Right cardiac atrium (tissue), 5 donors: ENCODE measurements around the gene DYDC1. TPM values are rescaled to one million over a fixed set of nuclear protein-coding genes. Genes with fewer than 3 reads are reported as not detected.

Experiments used
- ATAC-seq, 2 donors: fragments of 200-7000 bp; cut with Tn5 transposase; one replicate each; pipeline versions ENCODE4 v1.8.0 to v1.9.1; 2020; ENCODE audit warnings: moderate library complexity in 2 of 2, mild to moderate bottlenecking in 1 of 2
- DNase-seq, 3 donors: peaks; one replicate each; pipeline ENCODE4 v3.0.0-alpha.2; 2020
- H3K27ac ChIP-seq: one replicate; pipeline ENCODE4 v1.5.1; 2013; ENCODE audit warnings: mild to moderate bottlenecking, low read length, control low read depth, moderate library complexity
- H3K27me3 ChIP-seq: one replicate; pipeline ENCODE4 v1.6.1; 2013; ENCODE audit not compliant: control insufficient read depth, insufficient read depth
- H3K4me1 ChIP-seq: one replicate; pipeline ENCODE4 v1.6.1; 2013; ENCODE audit warnings: low read length; ENCODE audit not compliant: control insufficient read depth, insufficient read depth
- H3K4me3 ChIP-seq: one replicate; pipeline ENCODE4 v1.5.1; 2013; ENCODE audit warnings: low read length, control low read depth
- H3K9me3 ChIP-seq: one replicate; pipeline ENCODE4 v1.6.1; 2013; ENCODE audit warnings: low read length; ENCODE audit not compliant: control insufficient read depth
- WGBS: extraction: QIAGEN DNeasy Blood & Tissue Kit; methylation state at CpG from one replicate; pipeline ENCODE4 v1.1.7; 2013; 5-methylcytosine and 5-hydroxymethylcytosine counted together
- intact Hi-C, 4 donors: fragments of 100-400 bp; cut with DNase I; formaldehyde crosslinking; loops; one replicate each; pipeline versions ENCODE4 v1.11.0 to v1.14.0; 2022 to 2023
- long read RNA-seq, 4 donors: library from polyadenylated mRNA; unstranded; transcript quantifications; one replicate each; pipeline ENCODE4 v2.0.0, GENCODE V29; 2020 to 2021
- polyA plus RNA-seq: library from polyadenylated mRNA; stranded (reverse); fragments of 200-250 nt; gene quantifications from one replicate; pipeline ENCODE4 v1.2.3, GENCODE V29; 2013
- total RNA-seq, 4 donors: library from RNA; stranded (reverse); fragmentation: NEBNext Ultra II Directional; extraction: Animal tissue kit (Norgen Biotek cat#: 25700); gene quantifications; one replicate each; pipeline ENCODE4 v1.2.1, GENCODE V29; 2021
- donor health status: healthy with polysubstance abuse.
- donor health status: DM: no; HTN: yes; CAD: no.
- donor health status: DM: no; HTN: no; CAD: no.
- donor health status: DM: no; HTN: yes; CAD: no; lungs with severe emphysema.
- donor health status: DM: yes; HTN: yes; CAD: no.

Gene DYDC1
- total RNA-seq, result not detected
- not detected for polyA plus RNA-seq
- long read RNA-seq, donor 1, result 0 reads
- long read RNA-seq, donor 2, result 0 reads
- long read RNA-seq, donor 3, result 0 reads
- long read RNA-seq, donor 4, result 0 reads

DNA sequence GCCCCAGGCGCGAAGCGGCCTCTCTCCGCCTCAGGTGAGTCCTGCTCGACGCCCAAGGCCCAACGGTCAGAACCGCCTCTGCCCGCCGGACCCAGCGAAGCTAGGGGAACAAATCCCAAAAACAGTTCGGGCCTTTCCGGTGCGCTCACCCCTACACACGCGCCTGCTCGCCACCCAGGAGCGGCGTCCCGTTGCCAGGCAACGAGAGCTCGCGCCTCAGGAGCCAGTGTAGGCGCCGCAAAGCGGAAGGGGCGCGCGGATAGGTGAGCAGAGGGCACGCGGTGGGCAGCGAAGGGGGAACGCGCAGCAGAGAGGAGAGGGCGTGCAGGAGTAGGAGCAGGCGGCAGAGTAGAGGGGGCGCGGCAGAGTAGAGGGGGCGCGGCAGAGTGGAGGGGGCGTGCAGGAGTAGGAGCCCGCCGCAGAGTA, at the start of gene DYDC1, which contains the start of gene DYDC2:
Gene DYDC1, minus strand, starts transcription at position 193 of the 426 bp plus-strand sequence. CDS start 4,154 bp downstream, outside the sequence.
Gene DYDC2, plus strand, starts transcription at position 219 of the 426 bp plus-strand sequence. CDS start 5,663 bp downstream, outside the sequence.
- Histone ChIP-seq H3K4me3 (peak within 1 kb of the TSS; percentile 35), H3K9me3 (no peaks in the 10 kb centered on the region), H3K4me1 (no peaks in the 10 kb centered on the region), H3K27ac (no peak within 1 kb of the TSS), H3K27me3 (no peaks in the 10 kb centered on the region)
- ATAC-seq (peak; percentile 82 to 84), DNase-seq (peak; percentile 58 to 81 (median 73))
- intact Hi-C loops, result no loop called here
- WGBS, result 2% methylated on average over 43 of the region's 43 CpGs

DNA sequence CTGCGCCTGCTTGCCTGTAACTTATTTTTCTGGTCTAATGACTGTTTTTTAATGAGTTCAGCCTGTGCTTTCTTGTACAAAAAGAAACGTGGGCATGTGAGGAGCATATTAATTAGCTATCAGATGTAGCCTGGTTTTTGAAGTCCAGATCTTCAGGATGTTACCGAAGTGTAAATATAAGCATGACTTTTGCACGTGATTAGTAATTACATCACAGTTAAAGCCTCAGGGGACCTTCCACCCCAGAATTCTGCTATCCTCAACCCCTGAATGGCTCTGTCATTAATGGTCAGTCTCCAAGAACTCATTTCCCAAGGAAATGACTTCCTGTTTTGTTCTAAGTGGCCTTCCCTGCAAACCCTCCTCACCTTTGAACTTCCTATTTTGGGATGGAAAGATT, 49.6 kb upstream of the DYDC1 start:
- no peak for DNase-seq
- ATAC-seq, result no peak
- Histone ChIP-seq H3K27ac (no peak overlapping the region), H3K9me3 (no peaks in the 10 kb centered on the region), H3K27me3 (no peaks in the 10 kb centered on the region), H3K4me1 (peaks cover 8% of the 10 kb centered on the region), H3K4me3 (no peak overlapping the region)
- WGBS, result 59% methylated on average over 4 of the region's 4 CpGs
- intact Hi-C loops, result no loop called here

GRCh38 chr10:80405626-80406025, 49.1 kb upstream of the DYDC1 start:
- Histone ChIP-seq H3K27me3 (no peaks in the 10 kb centered on the region), H3K27ac (no peak overlapping the region), H3K4me1 (peaks cover 2% of the 10 kb centered on the region), H3K4me3 (no peak overlapping the region), H3K9me3 (no peaks in the 10 kb centered on the region)
- ATAC-seq (no peak), DNase-seq (no peak)
- intact Hi-C loops, result no loop called here
- WGBS, result 74% methylated on average over 4 of the region's 4 CpGs

DNA sequence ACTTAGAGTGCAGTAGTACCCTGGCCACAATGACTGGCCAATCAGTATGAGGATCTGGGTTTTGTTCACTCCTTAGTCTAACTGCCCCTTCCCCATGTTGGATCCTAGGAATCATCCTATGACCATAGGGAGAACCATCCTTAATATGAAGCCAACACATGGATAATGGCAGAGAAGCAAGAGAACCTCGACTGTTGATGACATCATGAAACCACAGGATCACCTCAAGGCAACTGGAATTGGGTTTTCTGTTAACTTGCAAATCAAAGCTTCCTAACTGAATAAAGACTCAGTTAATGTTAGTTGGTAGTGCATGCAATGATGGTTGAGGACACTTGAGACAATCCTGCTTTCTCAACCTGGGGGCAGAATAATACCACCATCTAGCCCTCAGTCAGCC, 48.5 kb upstream of the DYDC1 start:
- Histone ChIP-seq H3K4me1 (peaks cover 2% of the 10 kb centered on the region), H3K4me3 (no peak overlapping the region), H3K27me3 (no peaks in the 10 kb centered on the region), H3K9me3 (no peaks in the 10 kb centered on the region), H3K27ac (no peak overlapping the region)
- ATAC-seq (no peak), DNase-seq (no peak)
- 94% methylated on average over 1 of the region's 1 CpG for WGBS
- intact Hi-C loops, result no loop called here

DNA sequence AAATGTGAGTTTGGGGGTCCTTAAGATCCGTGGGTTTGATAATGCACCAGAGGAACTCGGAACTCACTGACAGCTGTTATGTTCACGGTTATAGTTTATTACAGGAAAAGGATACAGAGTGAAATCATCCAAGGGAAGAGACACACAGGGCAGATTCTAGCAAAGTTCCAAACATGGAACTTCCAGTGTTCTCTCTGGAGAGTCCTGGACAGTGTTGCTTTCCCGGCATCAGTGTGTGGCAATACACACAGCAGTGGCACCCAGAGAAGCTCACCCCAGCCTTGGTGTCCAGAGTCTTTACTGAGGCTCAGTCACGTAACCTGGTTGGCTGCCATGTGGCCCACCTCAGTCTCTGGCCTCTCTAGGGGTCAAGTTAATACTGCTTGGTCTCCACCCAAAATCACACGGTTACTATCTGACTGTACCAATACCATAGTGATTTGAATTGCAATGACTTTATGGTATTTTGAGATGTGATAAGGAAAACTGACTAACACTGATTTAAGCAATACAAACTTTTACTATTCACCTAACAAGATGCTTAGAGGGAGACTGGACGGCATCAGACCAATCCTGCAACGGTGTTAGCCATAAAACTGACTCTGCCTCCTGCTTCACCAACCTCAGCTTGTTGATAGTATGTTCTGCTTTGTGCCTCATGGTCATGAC, 43.7 kb upstream of the DYDC1 start:
- ATAC-seq, result no peak
- 67% methylated on average over 8 of the region's 8 CpGs for WGBS
- no peaks in the 10 kb centered on the region for H3K27me3 ChIP-seq

GRCh38 chr10:80397014-80397413, 40.5 kb upstream of the DYDC1 start:
- Histone ChIP-seq H3K27me3 (no peaks in the 10 kb centered on the region), H3K4me1 (no peaks in the 10 kb centered on the region), H3K9me3 (no peaks in the 10 kb centered on the region), H3K27ac (no peak overlapping the region), H3K4me3 (no peak overlapping the region)
- intact Hi-C loops, result no loop called here
- no peak for DNase-seq
- 84% methylated on average over 2 of the region's 2 CpGs for WGBS
- ATAC-seq, result no peak

More for the DNA sequence above, 43.7 kb upstream of the DYDC1 start:
- H3K9me3 ChIP-seq, result no peaks in the 10 kb centered on the region
- H3K27ac ChIP-seq, result no peak overlapping the region
- DNase-seq, result no peak
- intact Hi-C loops, result no loop called here
- no peaks in the 10 kb centered on the region for H3K4me1 ChIP-seq
- H3K4me3 ChIP-seq, result no peak overlapping the region

DNA sequence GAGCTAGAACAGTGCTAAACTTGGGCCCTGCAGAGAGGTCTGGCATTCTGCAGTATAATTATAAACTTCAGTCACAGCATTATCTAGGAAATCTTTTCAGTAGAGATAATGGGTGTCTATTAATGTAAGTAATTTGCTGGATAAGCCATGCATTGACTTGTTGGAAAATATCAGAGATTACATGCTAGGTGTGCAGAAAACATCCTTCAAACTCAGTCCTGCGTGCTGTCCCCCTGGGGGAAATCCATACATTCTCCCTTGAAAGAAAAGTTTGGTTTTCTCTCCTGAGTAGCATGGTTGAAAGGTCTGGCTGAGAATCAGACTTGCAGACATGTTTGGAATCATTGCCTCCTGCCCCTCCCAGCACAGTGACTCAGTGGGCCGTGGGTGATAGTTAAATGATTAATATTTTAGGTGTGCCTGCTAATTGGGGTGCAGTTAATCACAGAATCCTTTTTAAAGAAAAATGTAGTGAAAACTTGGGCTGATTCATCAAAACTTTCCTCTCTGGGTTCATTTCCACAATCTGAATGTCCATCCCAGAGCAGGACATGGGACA, 37.9 kb upstream of the DYDC1 start:
- ATAC-seq (no peak), DNase-seq (no peak)
- no peaks in the 10 kb centered on the region for H3K4me1 ChIP-seq
- 90% methylated on average over 2 of the region's 2 CpGs for WGBS
- no peaks in the 10 kb centered on the region for H3K27me3 ChIP-seq
- no peak overlapping the region for H3K27ac ChIP-seq
- intact Hi-C loops, result loop anchor here in 1 of 4 donors (5.0 kb wide), 1 partner anchor 108 kb away; no protein-coding TSS in a partner anchor
- no peak overlapping the region for H3K4me3 ChIP-seq
- no peaks in the 10 kb centered on the region for H3K9me3 ChIP-seq

- ATAC-seq (no peak), DNase-seq (no peak)
- WGBS, result 80% methylated on average over 6 of the region's 6 CpGs
- H3K4me1 ChIP-seq, result peaks cover 3% of the 10 kb centered on the region
- no peak overlapping the region for H3K4me3 ChIP-seq
- no peaks in the 10 kb centered on the region for H3K9me3 ChIP-seq
- H3K27ac ChIP-seq, result no peak overlapping the region
- intact Hi-C loops, result loop anchor here in 1 of 4 donors (5.0 kb wide), 1 partner anchor 110 kb away; no protein-coding TSS in a partner anchor
- no peaks in the 10 kb centered on the region for H3K27me3 ChIP-seq
These were observed 35.7 kb upstream of the DYDC1 start for GRCh38 chr10:80392250-80392649.

DNA sequence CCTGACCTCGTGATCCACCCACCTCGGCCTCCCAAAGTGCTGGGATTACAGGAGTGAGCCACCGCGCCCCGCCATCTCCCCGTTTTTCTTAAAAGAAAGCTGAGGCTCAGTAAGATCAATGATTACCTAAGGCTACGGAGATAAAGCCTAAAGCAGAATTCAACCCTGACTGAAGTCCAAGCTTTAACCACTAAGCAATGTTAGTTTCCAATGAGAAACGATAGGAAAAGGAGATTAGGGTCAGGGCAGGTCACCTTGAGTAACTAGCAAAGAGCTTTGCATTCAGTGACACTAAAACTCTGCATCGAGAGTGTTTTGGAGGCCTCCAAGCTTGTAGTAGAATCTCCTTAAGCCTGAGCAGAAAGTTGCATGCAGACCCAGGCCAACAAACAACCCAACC, 34.2 kb upstream of the DYDC1 start:
- Histone ChIP-seq H3K9me3 (no peaks in the 10 kb centered on the region), H3K4me3 (no peak overlapping the region), H3K27ac (no peak overlapping the region), H3K4me1 (peaks cover 3% of the 10 kb centered on the region), H3K27me3 (no peaks in the 10 kb centered on the region)
- no peak for DNase-seq
- ATAC-seq, result no peak
- intact Hi-C loops, result loop anchor here in 1 of 4 donors (5.0 kb wide), 1 partner anchor 112 kb away; no protein-coding TSS in a partner anchor
- 82% methylated on average over 9 of the region's 9 CpGs for WGBS

DNA sequence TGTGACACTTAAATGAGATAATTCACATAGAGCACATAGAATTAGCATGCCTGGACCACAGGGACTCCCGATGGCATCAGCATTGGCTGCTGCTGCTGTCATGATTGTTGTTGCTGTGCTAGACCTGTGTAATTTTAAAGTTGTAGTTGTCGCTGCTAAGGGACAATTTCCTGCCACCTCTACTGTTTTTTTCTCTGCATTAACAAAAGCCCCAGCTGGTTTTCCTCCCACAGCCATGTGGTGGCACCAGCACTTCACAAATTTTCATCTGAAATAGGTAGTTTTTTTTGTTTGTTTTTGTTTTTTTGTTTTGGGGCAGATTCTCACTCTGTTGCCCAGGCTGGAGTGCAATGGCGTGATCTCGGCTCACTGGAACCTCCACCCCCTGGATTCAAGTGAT, 26.4 kb upstream of the DYDC1 start:
- H3K27me3 ChIP-seq, result no peaks in the 10 kb centered on the region
- WGBS, result 8% methylated on average over 4 of the region's 4 CpGs
- H3K27ac ChIP-seq, result no peak overlapping the region
- ATAC-seq (no peak), DNase-seq (peak in 1 of 3 donors; percentile 52)
- intact Hi-C loops, result loop anchor here (5.0 to 10.0 kb wide), 4 partner anchors 62 to 542 kb away; no protein-coding TSS in a partner anchor
- H3K9me3 ChIP-seq, result no peaks in the 10 kb centered on the region
- H3K4me1 ChIP-seq, result no peaks in the 10 kb centered on the region
- H3K4me3 ChIP-seq, result no peak overlapping the region

DNA sequence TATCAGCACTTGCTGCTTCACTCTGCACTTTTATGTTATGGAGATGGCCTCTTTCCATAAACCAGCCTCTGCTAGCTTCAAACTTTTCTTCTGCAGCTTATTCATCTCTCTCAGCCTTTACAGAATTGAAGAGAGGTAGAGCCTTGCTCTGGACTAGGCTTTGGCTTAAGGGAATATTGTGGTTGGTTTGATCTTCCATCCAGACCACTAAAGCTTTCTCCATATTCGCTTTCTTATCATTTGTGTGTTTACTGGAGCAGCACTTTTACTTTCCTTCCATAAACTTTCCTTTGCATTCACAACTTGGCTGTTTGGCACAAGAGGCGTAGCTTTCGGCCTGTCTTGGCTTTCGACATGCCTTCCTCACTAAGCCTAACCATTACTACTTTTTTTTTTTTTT, 23.6 kb upstream of the DYDC1 start:
- no peaks in the 10 kb centered on the region for H3K4me1 ChIP-seq
- H3K4me3 ChIP-seq, result no peak overlapping the region
- intact Hi-C loops, result loop anchor here (5.0 to 10.0 kb wide), 4 partner anchors 65 to 545 kb away; no protein-coding TSS in a partner anchor
- no peaks in the 10 kb centered on the region for H3K27me3 ChIP-seq
- no peak for DNase-seq
- H3K9me3 ChIP-seq, result no peaks in the 10 kb centered on the region
- no peak for ATAC-seq
- H3K27ac ChIP-seq, result no peak overlapping the region
- WGBS, result 91% methylated on average over 4 of the region's 4 CpGs
